Esophagus muscularis mucosa (tissue), 3 donors: ENCODE results near the gene SLC4A4.

Experiments
- POLR2AphosphoS5 ChIP-seq, 2 donors: sonication (generic); formaldehyde crosslinking; IDR thresholded peaks; one replicate each; pipeline ENCODE4 v1.6.1; 2017; ENCODE audit warnings: antibody characterized with exemption in 2 of 2
- TF ChIP-seq, protein P1 (sequence below), 3 experiments: fragments of 200-600 bp in 2 of 3; fragments of 450-650 bp in 1 of 3; sonication (generic) in 2 of 3; IDR thresholded peaks; one replicate each; pipeline ENCODE4 v1.5.1; 2017 to 2019; ENCODE audit warnings: antibody characterized with exemption in 3 of 3, mild to moderate bottlenecking in 2 of 3, moderate library complexity in 1 of 3

- TF ChIP-seq, protein P1, sequence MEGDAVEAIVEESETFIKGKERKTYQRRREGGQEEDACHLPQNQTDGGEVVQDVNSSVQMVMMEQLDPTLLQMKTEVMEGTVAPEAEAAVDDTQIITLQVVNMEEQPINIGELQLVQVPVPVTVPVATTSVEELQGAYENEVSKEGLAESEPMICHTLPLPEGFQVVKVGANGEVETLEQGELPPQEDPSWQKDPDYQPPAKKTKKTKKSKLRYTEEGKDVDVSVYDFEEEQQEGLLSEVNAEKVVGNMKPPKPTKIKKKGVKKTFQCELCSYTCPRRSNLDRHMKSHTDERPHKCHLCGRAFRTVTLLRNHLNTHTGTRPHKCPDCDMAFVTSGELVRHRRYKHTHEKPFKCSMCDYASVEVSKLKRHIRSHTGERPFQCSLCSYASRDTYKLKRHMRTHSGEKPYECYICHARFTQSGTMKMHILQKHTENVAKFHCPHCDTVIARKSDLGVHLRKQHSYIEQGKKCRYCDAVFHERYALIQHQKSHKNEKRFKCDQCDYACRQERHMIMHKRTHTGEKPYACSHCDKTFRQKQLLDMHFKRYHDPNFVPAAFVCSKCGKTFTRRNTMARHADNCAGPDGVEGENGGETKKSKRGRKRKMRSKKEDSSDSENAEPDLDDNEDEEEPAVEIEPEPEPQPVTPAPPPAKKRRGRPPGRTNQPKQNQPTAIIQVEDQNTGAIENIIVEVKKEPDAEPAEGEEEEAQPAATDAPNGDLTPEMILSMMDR (IDR thresholded peaks at IDR 0.05): no peak
- no peak for TF ChIP-seq POLR2AphosphoS5 (IDR thresholded peaks at IDR 0.05)
Measured at GRCh38 chr4:71592793-71593192, 254.0 kb downstream of the SLC4A4 start.
